ENCODE data around the gene CCT2. TPM values are rescaled to one million over a fixed set of nuclear protein-coding genes. Genes with fewer than 3 reads are reported as not detected.

CCT2 gene
- polyA plus RNA-seq, 1 donor from 2014 or later, result 458 TPM

Small RNA genes within 50 kb of the gene (small RNA-seq; reads per million reads assigned to genes)
- gene MIR3913-1, result 0 reads per million in 3 experiments

Other genes with a start within 250 kb of the CCT2 start
- gene LYZ, start 237.1 kb upstream of the CCT2 start, polyA plus RNA-seq, result 0.20 TPM in 1 of 2 replicates, not detected in the other
- gene YEATS4, start 225.7 kb upstream of the CCT2 start, polyA plus RNA-seq, result 140 and 227 TPM in 2 replicates
- 20.2 and 27.6 TPM in 2 replicates for gene FRS2, start 115.1 kb upstream of the CCT2 start, polyA plus RNA-seq
- gene LRRC10, start 25.4 kb downstream of the CCT2 start, polyA plus RNA-seq, result not detected in 2 replicates
- 0.88 TPM in 1 of 2 replicates, not detected in the other for gene BEST3, start 113.8 kb downstream of the CCT2 start, polyA plus RNA-seq
- 23.4 and 24.6 TPM in 2 replicates for gene RAB3IP, start 153.4 kb downstream of the CCT2 start, polyA plus RNA-seq
- gene MYRFL, start 239.8 kb downstream of the CCT2 start, polyA plus RNA-seq, result not detected in 2 replicates

Data from neural cell (in vitro differentiated cells).